PC-3 (cell line): ENCODE results near the gene GLI3.

Source experiments
- CTCF ChIP-seq: fragments of 300-600 bp; sonication (generic); conservative IDR thresholded peaks from 2 replicates; pipeline ENCODE4 v1.5.1; 2017; ENCODE audit warnings: antibody characterized with exemption, low read depth, mild to moderate bottlenecking, low read length
- EZH2phosphoT487 ChIP-seq: fragments of 300-600 bp; sonication (generic); IDR thresholded peaks from 2 replicates; pipeline ENCODE4 v1.6.1; 2018; ENCODE audit warnings: mild to moderate bottlenecking, antibody characterized with exemption, low read length, borderline replicate concordance

- TF ChIP-seq CTCF, result no peak
- no peak for TF ChIP-seq EZH2phosphoT487
Measured at GRCh38 chr7:42087616-42088015, 149.4 kb downstream of the GLI3 start.
